ENCODE data around the gene TMEM232.
"Not testable (repeated sequence)": the region's sequence is repeated elsewhere in the genome, so short reads cannot be mapped to it uniquely, and the experiment has no call there.

TMEM232 gene

GRCh38 chr5:110616009-110616408, 110.5 kb downstream of the TMEM232 start:
- no peak for DNase-seq

- no peak for DNase-seq
These were observed 113.7 kb downstream of the TMEM232 start for GRCh38 chr5:110612794-110613247.

- DNase-seq, result no peak
These were observed 114.7 kb downstream of the TMEM232 start for GRCh38 chr5:110611817-110612216.

GRCh38 chr5:110594866-110595265, 131.6 kb downstream of the TMEM232 start:
- DNase-seq, result no peak

GRCh38 chr5:110590187-110590586, 136.3 kb downstream of the TMEM232 start:
- DNase-seq, result peak; percentile 34

- DNase-seq, result peak; percentile 48
These were observed 138.0 kb downstream of the TMEM232 start for GRCh38 chr5:110588286-110588980.

- DNase-seq, result peak; percentile 41
These were observed 145.8 kb downstream of the TMEM232 start for GRCh38 chr5:110580625-110581024.

- DNase-seq, result no peak
These were observed 153.7 kb downstream of the TMEM232 start for GRCh38 chr5:110572729-110573128.

GRCh38 chr5:110562191-110562590, 164.3 kb downstream of the TMEM232 start:
- DNase-seq, result no peak

- DNase-seq, result no peak
These were observed 165.0 kb downstream of the TMEM232 start for GRCh38 chr5:110561510-110561909.

- DNase-seq, result no peak
These were observed 177.2 kb downstream of the TMEM232 start for GRCh38 chr5:110549301-110549700.

- DNase-seq, result no peak
These were observed 178.3 kb downstream of the TMEM232 start for GRCh38 chr5:110548171-110548570.

- DNase-seq, result no peak
These were observed 179.0 kb downstream of the TMEM232 start for GRCh38 chr5:110547495-110547894.

- no peak for DNase-seq
These were observed 180.8 kb downstream of the TMEM232 start for GRCh38 chr5:110545716-110546115.

GRCh38 chr5:110544603-110545002, 181.9 kb downstream of the TMEM232 start:
- no peak for DNase-seq

- DNase-seq, result no peak
These were observed 183.5 kb downstream of the TMEM232 start for GRCh38 chr5:110542949-110543348.

GRCh38 chr5:110536120-110537115, 190.1 kb downstream of the TMEM232 start:
- DNase-seq, result peak; percentile 28

- DNase-seq, result not testable (repeated sequence)
These were observed 191.3 kb downstream of the TMEM232 start for GRCh38 chr5:110535146-110535545.

- DNase-seq, result no peak
These were observed 200.7 kb downstream of the TMEM232 start for GRCh38 chr5:110525762-110526161.

- no peak for DNase-seq
These were observed 209.1 kb downstream of the TMEM232 start for GRCh38 chr5:110517396-110517795.

GRCh38 chr5:110514030-110514429, 212.4 kb downstream of the TMEM232 start:
- peak; percentile 30 for DNase-seq

- peak; percentile 57 for DNase-seq
These were observed 214.2 kb downstream of the TMEM232 start for GRCh38 chr5:110512266-110512665.

- peak; percentile 37 for DNase-seq
These were observed 216.3 kb downstream of the TMEM232 start for GRCh38 chr5:110510146-110510545.

- DNase-seq, result peak; percentile 11
These were observed 218.5 kb downstream of the TMEM232 start for GRCh38 chr5:110507972-110508371.
